A549 (cell line): ENCODE measurements around the gene CADM1.

Source experiments
- CTCF ChIP-seq: fragments of >200 bp; sonication (Bioruptor Twin); formaldehyde crosslinking; IDR thresholded peaks from 3 replicates; pipeline ENCODE4 v1.5.1; 2016
- EHF ChIP-seq: fragments of 250-450 bp; sonication (Bioruptor Pico); IDR thresholded peaks from 2 replicates; pipeline ENCODE4 v1.5.0; 2020; ENCODE audit warnings: mild to moderate bottlenecking
- EP300 ChIP-seq, 2 experiments: fragments of >200 bp; sonication (Bioruptor Twin); formaldehyde crosslinking; IDR thresholded peaks; 2 replicates in 1 of 2; 3 replicates in 1 of 2; pipeline ENCODE4 v1.6.1; 2016 to 2017
- ESRRA ChIP-seq: fragments of 150-350 bp; IDR thresholded peaks from 2 replicates; pipeline ENCODE4 v1.6.1; 2014; ENCODE audit warnings: mild to moderate bottlenecking, low read length, borderline replicate concordance
- JUN ChIP-seq, 2 experiments: fragments of >200 bp; sonication (Bioruptor Twin); formaldehyde crosslinking; IDR thresholded peaks; 2 replicates in 1 of 2; 3 replicates in 1 of 2; pipeline ENCODE4 v1.6.1; 2016 to 2017
- KDM1A ChIP-seq: fragments of 200-600 bp; sonication (generic); IDR thresholded peaks from 2 replicates; pipeline ENCODE4 v1.6.1; 2016; ENCODE audit warnings: low read depth, mild to moderate bottlenecking
- MAFK ChIP-seq: fragments of 450-650 bp; IDR thresholded peaks from 2 replicates; pipeline ENCODE4 v1.6.1; 2014; ENCODE audit not compliant: partially characterized antibody
- MYC ChIP-seq: IDR thresholded peaks from 2 replicates; pipeline ENCODE4 v1.6.1; 2012; ENCODE audit warnings: mild to moderate bottlenecking, inconsistent platforms, low read length, improper control_type of control experiment, borderline replicate concordance
- NR3C1 ChIP-seq: fragments of >200 bp; sonication (Bioruptor Twin); formaldehyde crosslinking; IDR thresholded peaks from 3 replicates; pipeline ENCODE4 v1.6.1; 2017
- POLR2A ChIP-seq: IDR thresholded peaks from 2 replicates; pipeline ENCODE4 v1.6.1; 2012; ENCODE audit warnings: mild to moderate bottlenecking, low read length
- RCOR1 ChIP-seq: fragments of 150-350 bp; IDR thresholded peaks from 2 replicates; pipeline ENCODE4 v1.6.1; 2014; ENCODE audit warnings: antibody characterized with exemption, low read length, low read depth
- REST ChIP-seq: fragments of 200-600 bp; sonication (generic); IDR thresholded peaks from 2 replicates; pipeline ENCODE4 v1.6.1; 2016; ENCODE audit warnings: antibody characterized with exemption, mild to moderate bottlenecking, moderate library complexity
- SREBF2 ChIP-seq: fragments of 450-650 bp; IDR thresholded peaks from 2 replicates; pipeline ENCODE4 v1.6.1; 2014; ENCODE audit warnings: mild to moderate bottlenecking, moderate library complexity
- ZFP36 ChIP-seq: fragments of 450-650 bp; IDR thresholded peaks from 2 replicates; pipeline ENCODE4 v1.6.1; 2014; ENCODE audit warnings: borderline replicate concordance; ENCODE audit not compliant: partially characterized antibody

- TF ChIP-seq CTCF, result no peak
- TF ChIP-seq MAFK, result peak; percentile 48
- TF ChIP-seq REST, result no peak
- TF ChIP-seq RCOR1, result no peak
- TF ChIP-seq POLR2A, result no peak
- no peak for TF ChIP-seq MYC
- no peak for TF ChIP-seq SREBF2
- TF ChIP-seq KDM1A, result no peak
- no peak for TF ChIP-seq NR3C1
- TF ChIP-seq EHF, result no peak
- TF ChIP-seq EP300 (IDR thresholded peaks at IDR 0.05), result no peak
- TF ChIP-seq JUN (IDR thresholded peaks at IDR 0.05), result no peak
- no peak for TF ChIP-seq ZFP36
- TF ChIP-seq ESRRA, result no peak
These were observed 163.3 kb downstream of the CADM1 start for GRCh38 chr11:115340874-115341273.
